ENCODE results near the gene DPF3. TPM values are rescaled to one million over a fixed set of nuclear protein-coding genes. Genes with fewer than 3 reads are reported as not detected.

Gene DPF3
- total and polyA plus RNA-seq, 2 donors (not counting 1 experiment from before 2014, with no cell fraction given): 7.6 to 13.7 TPM

DNA sequence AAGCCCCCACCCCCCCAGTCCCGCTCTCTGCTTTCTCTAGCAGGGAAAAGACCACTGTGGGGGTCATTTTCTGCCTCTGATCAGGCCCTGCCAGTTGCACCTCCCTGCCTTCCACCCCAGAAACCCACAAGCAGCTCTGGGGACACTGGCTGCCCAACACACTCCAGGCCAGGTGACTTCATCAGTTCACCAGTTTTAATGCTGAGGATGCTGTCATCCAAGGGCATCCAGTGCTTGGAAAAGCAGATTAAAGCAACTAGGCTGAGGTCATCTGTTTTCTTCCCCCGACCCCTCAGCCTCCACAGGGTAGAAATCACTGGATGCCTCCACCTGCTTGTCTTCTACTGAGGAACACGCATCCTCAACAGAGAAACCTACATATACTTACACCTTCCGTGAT, 282.4 kb downstream of the DPF3 start:
- H3K79me2 ChIP-seq (ENCODE audit: control insufficient read depth, insufficient read depth, low read length): no peaks in the 10 kb centered on the region
- no peak overlapping the region for H3K27ac ChIP-seq (ENCODE audit: insufficient read depth, low read length)
- no peak for TF ChIP-seq EZH2 (IDR thresholded peaks at IDR 0.05; ENCODE audit: low read length, missing control alignments)
- TF ChIP-seq, protein P1, sequence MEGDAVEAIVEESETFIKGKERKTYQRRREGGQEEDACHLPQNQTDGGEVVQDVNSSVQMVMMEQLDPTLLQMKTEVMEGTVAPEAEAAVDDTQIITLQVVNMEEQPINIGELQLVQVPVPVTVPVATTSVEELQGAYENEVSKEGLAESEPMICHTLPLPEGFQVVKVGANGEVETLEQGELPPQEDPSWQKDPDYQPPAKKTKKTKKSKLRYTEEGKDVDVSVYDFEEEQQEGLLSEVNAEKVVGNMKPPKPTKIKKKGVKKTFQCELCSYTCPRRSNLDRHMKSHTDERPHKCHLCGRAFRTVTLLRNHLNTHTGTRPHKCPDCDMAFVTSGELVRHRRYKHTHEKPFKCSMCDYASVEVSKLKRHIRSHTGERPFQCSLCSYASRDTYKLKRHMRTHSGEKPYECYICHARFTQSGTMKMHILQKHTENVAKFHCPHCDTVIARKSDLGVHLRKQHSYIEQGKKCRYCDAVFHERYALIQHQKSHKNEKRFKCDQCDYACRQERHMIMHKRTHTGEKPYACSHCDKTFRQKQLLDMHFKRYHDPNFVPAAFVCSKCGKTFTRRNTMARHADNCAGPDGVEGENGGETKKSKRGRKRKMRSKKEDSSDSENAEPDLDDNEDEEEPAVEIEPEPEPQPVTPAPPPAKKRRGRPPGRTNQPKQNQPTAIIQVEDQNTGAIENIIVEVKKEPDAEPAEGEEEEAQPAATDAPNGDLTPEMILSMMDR (conservative IDR thresholded peaks at IDR 0.05 in 1 of 2, IDR thresholded peaks at IDR 0.05 in 1 of 2; ENCODE audit: low read depth in 1 of 2, low read length in 2 of 2): no peak
- no peak overlapping the region for H3K4me2 ChIP-seq (ENCODE audit: extremely low read depth, insufficient read depth, low read length)
- DNase-seq (ENCODE audit: low read depth in 2 of 2): no peak
- no peaks in the 10 kb centered on the region for H3K27me3 ChIP-seq (ENCODE audit: control insufficient read depth, insufficient read depth, low read length)
- no peaks in the 10 kb centered on the region for H3K9me3 ChIP-seq (ENCODE audit: control insufficient read depth, insufficient read depth, low read depth, low read length)
- H3K9ac ChIP-seq (ENCODE audit: insufficient read depth, low read length): no peak overlapping the region
- no peak overlapping the region for H2AFZ ChIP-seq (ENCODE audit: low read length)
- H3K4me1 ChIP-seq (ENCODE audit: control insufficient read depth, extremely low read depth, insufficient read depth, low read length): peaks cover 36% of the 10 kb centered on the region
- no peak overlapping the region for H3K4me3 ChIP-seq (replicated peaks in 1 of 4; ENCODE audit: control extremely low read depth in 1 of 4, insufficient read depth in 1 of 4, low read depth in 3 of 4, low read length in 4 of 4)
- no peaks in the 10 kb centered on the region for H4K20me1 ChIP-seq (ENCODE audit: control insufficient read depth, extremely low read depth, insufficient read depth, low read length)
- no peaks in the 10 kb centered on the region for H3K36me3 ChIP-seq (ENCODE audit: control insufficient read depth, insufficient read depth, low read length)

DNA sequence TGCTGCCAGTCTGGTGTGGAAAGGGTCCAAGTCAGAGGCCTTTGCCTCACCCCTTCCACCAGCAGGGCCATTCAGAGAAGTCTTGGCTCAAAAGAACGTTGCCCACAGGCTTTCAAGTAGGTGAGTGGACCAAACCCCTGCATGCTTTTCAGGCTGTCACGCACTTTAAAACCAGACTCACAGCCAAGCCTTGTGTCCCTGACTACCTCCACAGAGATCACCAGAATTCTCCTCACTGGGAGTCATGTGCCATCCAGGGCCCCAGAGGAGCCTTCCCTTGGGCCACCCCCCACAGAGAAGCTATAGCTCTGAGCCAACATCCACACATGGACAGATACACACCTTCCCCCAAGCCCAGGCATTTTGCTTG, 283.1 kb downstream of the DPF3 start:
- Histone ChIP-seq H3K9ac (ENCODE audit: insufficient read depth, low read length) (no peak overlapping the region), H2AFZ (ENCODE audit: low read length) (no peak overlapping the region), H3K36me3 (ENCODE audit: control insufficient read depth, insufficient read depth, low read length) (no peaks in the 10 kb centered on the region), H3K4me1 (ENCODE audit: control insufficient read depth, extremely low read depth, insufficient read depth, low read length) (peaks cover 32% of the 10 kb centered on the region), H4K20me1 (ENCODE audit: control insufficient read depth, extremely low read depth, insufficient read depth, low read length) (no peaks in the 10 kb centered on the region), H3K79me2 (ENCODE audit: control insufficient read depth, insufficient read depth, low read length) (no peaks in the 10 kb centered on the region), H3K4me2 (ENCODE audit: extremely low read depth, insufficient read depth, low read length) (no peak overlapping the region), H3K4me3 (replicated peaks in 1 of 4; ENCODE audit: control extremely low read depth in 1 of 4, insufficient read depth in 1 of 4, low read depth in 3 of 4, low read length in 4 of 4) (no peak overlapping the region), H3K27me3 (ENCODE audit: control insufficient read depth, insufficient read depth, low read length) (no peaks in the 10 kb centered on the region), H3K9me3 (ENCODE audit: control insufficient read depth, insufficient read depth, low read depth, low read length) (no peaks in the 10 kb centered on the region), H3K27ac (ENCODE audit: insufficient read depth, low read length) (no peak overlapping the region)
- DNase-seq (ENCODE audit: low read depth in 2 of 2): peak in 1 of 2 donors; percentile 63
- TF ChIP-seq, protein P1 (conservative IDR thresholded peaks at IDR 0.05 in 1 of 2, IDR thresholded peaks at IDR 0.05 in 1 of 2; ENCODE audit: low read depth in 1 of 2, low read length in 2 of 2): no peak
- TF ChIP-seq EZH2 (IDR thresholded peaks at IDR 0.05; ENCODE audit: low read length, missing control alignments): no peak

DNA sequence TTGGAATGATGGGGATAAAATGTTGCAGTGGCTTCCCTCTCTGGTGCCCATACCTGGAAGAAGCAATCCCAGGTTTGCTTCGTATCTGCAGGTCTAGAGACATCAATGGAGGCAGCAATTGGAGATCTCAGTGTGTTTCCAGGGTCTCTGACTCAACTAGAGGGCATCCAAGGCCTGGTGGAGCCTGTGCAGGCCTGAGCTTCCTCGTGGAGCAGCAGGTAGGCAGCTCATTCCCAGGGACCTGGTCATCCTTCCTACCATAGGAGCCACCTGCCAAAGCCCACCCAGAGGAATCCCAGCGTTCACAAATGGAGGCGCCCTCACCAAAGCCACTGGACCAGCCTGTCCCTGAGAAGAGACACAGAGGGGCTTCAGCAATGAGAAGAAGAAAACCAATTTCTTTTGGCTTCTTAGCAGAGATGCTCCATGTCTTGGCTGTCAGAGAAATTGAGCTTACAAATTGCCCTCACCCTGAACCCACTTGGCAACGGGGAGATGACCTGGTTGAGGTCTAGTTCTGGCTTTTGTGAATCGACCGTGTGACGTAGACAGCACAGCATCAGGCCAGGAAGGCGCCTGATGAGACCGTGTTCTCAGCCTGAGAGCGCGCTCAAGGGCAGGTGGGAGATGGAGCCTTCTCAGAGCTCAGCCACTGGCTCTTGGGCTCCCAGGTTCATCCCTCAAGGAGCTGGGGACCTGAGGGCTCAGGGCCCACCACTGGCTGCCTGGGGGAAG, 283.6 kb downstream of the DPF3 start:
- peaks cover 29% of the 10 kb centered on the region for H3K4me1 ChIP-seq (ENCODE audit: control insufficient read depth, extremely low read depth, insufficient read depth, low read length)
- no peak for TF ChIP-seq EZH2 (IDR thresholded peaks at IDR 0.05; ENCODE audit: low read length, missing control alignments)
- TF ChIP-seq, protein P1 (conservative IDR thresholded peaks at IDR 0.05 in 1 of 2, IDR thresholded peaks at IDR 0.05 in 1 of 2; ENCODE audit: low read depth in 1 of 2, low read length in 2 of 2): no peak

More for the DNA sequence above, 283.6 kb downstream of the DPF3 start:
- Histone ChIP-seq H2AFZ (ENCODE audit: low read length) (no peak overlapping the region), H3K9ac (ENCODE audit: insufficient read depth, low read length) (no peak overlapping the region), H3K27me3 (ENCODE audit: control insufficient read depth, insufficient read depth, low read length) (no peaks in the 10 kb centered on the region), H4K20me1 (ENCODE audit: control insufficient read depth, extremely low read depth, insufficient read depth, low read length) (no peaks in the 10 kb centered on the region), H3K36me3 (ENCODE audit: control insufficient read depth, insufficient read depth, low read length) (no peaks in the 10 kb centered on the region), H3K27ac (ENCODE audit: insufficient read depth, low read length) (no peak overlapping the region), H3K79me2 (ENCODE audit: control insufficient read depth, insufficient read depth, low read length) (no peaks in the 10 kb centered on the region), H3K9me3 (ENCODE audit: control insufficient read depth, insufficient read depth, low read depth, low read length) (no peaks in the 10 kb centered on the region), H3K4me3 (replicated peaks in 1 of 4; ENCODE audit: control extremely low read depth in 1 of 4, insufficient read depth in 1 of 4, low read depth in 3 of 4, low read length in 4 of 4) (no peak overlapping the region), H3K4me2 (ENCODE audit: extremely low read depth, insufficient read depth, low read length) (no peak overlapping the region)
- no peak for DNase-seq (ENCODE audit: low read depth in 2 of 2)

Measured in fibroblast of lung (primary cell).